PC-3 (cell line): ENCODE results near the gene HDAC4. TPM values are rescaled to one million over a fixed set of nuclear protein-coding genes. Genes with fewer than 3 reads are reported as not detected.

Experiments
- ATAC-seq: fragments of 200-7000 bp; cut with Tn5 transposase; 2 replicates; pipeline ENCODE4 v1.9.1; 2020; ENCODE audit warnings: mild to moderate bottlenecking, moderate library complexity
- BruUV-seq: library from RNA; stranded (reverse); fragments of 400-500 nt; replicated peaks from 2 replicates; lab custom pipeline; 2021; lab: Mats Ljungman, UMichigan
- CTCF ChIA-PET: fragments of 300-600 bp; sonication (Branson Sonifier 250); formaldehyde crosslinking; loops from one replicate; lab custom pipeline; 2022; ENCODE audit warnings: antibody characterized with exemption; lab: Charles Lee
- POLR2A ChIA-PET: fragments of 300-600 bp; sonication (Branson Sonifier 250); formaldehyde crosslinking; loops from one replicate; lab custom pipeline; 2022; ENCODE audit warnings: antibody characterized with exemption; ENCODE audit not compliant: unreplicated experiment; lab: Charles Lee
- DNase-seq: peaks from one replicate; pipeline ENCODE4 v3.0.0-alpha.2; 2015
- H2AFZ ChIP-seq: fragments of 300-600 bp; sonication (generic); 2 replicates; pipeline ENCODE4 v1.6.0; 2016; ENCODE audit warnings: antibody characterized with exemption, low read length
- H3F3A ChIP-seq: fragments of 300-600 bp; sonication (generic); one replicate; pipeline ENCODE4 v1.6.0; 2017; ENCODE audit warnings: antibody characterized with exemption, low read length, control low read depth, mild to moderate bottlenecking; ENCODE audit not compliant: unreplicated experiment
- H3K27ac ChIP-seq: fragments of 300-600 bp; sonication (generic); 2 replicates; pipeline ENCODE4 v1.5.1; 2016; ENCODE audit warnings: mild to moderate bottlenecking, low read length
- H3K27me3 ChIP-seq: fragments of 300-600 bp; sonication (generic); 2 replicates; pipeline ENCODE4 v1.6.1; 2016; ENCODE audit warnings: low read length, mixed read lengths
- H3K36me3 ChIP-seq: fragments of 300-600 bp; sonication (generic); 2 replicates; pipeline ENCODE4 v1.6.1; 2016; ENCODE audit warnings: low read depth, mixed run types, low read length, mixed read lengths
- H3K4me1 ChIP-seq: fragments of 300-600 bp; sonication (generic); 2 replicates; pipeline ENCODE4 v1.5.1; 2016; ENCODE audit warnings: low read length; ENCODE audit not compliant: insufficient read depth
- H3K4me2 ChIP-seq: fragments of 300-600 bp; sonication (generic); 2 replicates; pipeline ENCODE4 v1.6.0; 2016; ENCODE audit warnings: low read length
- H3K4me3 ChIP-seq: fragments of 300-600 bp; sonication (generic); 2 replicates; pipeline ENCODE4 v1.5.1; 2016; ENCODE audit warnings: mild to moderate bottlenecking, low read length, mixed read lengths
- H3K79me2 ChIP-seq: fragments of 300-600 bp; sonication (generic); 2 replicates; pipeline ENCODE4 v1.6.1; 2017; ENCODE audit warnings: low read length, mixed read lengths
- H3K9ac ChIP-seq: fragments of 300-600 bp; sonication (generic); 2 replicates; pipeline ENCODE4 v1.6.0; 2016; ENCODE audit warnings: mild to moderate bottlenecking, low read length
- H3K9me2 ChIP-seq: fragments of 300-600 bp; sonication (generic); replicated peaks from 2 replicates; pipeline ENCODE4 v1.6.1; 2016; ENCODE audit warnings: mixed run types, low read length, mixed read lengths
- H3K9me3 ChIP-seq: fragments of 300-600 bp; sonication (generic); 2 replicates; pipeline ENCODE4 v1.6.1; 2016; ENCODE audit warnings: low read length, mixed read lengths
- H4K20me1 ChIP-seq: fragments of 300-600 bp; sonication (generic); 2 replicates; pipeline ENCODE4 v1.6.1; 2016; ENCODE audit warnings: low read length, mixed read lengths
- EZH2 ChIP-seq: fragments of 300-600 bp; sonication (generic); IDR thresholded peaks from one replicate; pipeline ENCODE4 v1.6.1; 2017; ENCODE audit warnings: antibody characterized with exemption, mild to moderate bottlenecking, low read length; ENCODE audit not compliant: unreplicated experiment
- EZH2phosphoT487 ChIP-seq: fragments of 300-600 bp; sonication (generic); IDR thresholded peaks from 2 replicates; pipeline ENCODE4 v1.6.1; 2018; ENCODE audit warnings: mild to moderate bottlenecking, antibody characterized with exemption, low read length, borderline replicate concordance
- intact Hi-C: fragments of 100-400 bp; cut with micrococcal nuclease; formaldehyde crosslinking; loops from 2 replicates; pipeline ENCODE4 v1.9.0; 2023
- total RNA-seq: library from RNA; depleted of rRNA; stranded (reverse); fragments of >200 nt; gene quantifications from 2 replicates; pipeline ENCODE4 v1.2.3, GENCODE V29; 2014
- TF ChIP-seq, protein P1 (sequence below): fragments of 300-600 bp; sonication (generic); conservative IDR thresholded peaks from 2 replicates; pipeline ENCODE4 v1.5.1; 2017; ENCODE audit warnings: antibody characterized with exemption, low read depth, mild to moderate bottlenecking, low read length

The HDAC4 gene
- total RNA-seq, 1 experiment from 2014 or later: 8.5 TPM

DNA sequence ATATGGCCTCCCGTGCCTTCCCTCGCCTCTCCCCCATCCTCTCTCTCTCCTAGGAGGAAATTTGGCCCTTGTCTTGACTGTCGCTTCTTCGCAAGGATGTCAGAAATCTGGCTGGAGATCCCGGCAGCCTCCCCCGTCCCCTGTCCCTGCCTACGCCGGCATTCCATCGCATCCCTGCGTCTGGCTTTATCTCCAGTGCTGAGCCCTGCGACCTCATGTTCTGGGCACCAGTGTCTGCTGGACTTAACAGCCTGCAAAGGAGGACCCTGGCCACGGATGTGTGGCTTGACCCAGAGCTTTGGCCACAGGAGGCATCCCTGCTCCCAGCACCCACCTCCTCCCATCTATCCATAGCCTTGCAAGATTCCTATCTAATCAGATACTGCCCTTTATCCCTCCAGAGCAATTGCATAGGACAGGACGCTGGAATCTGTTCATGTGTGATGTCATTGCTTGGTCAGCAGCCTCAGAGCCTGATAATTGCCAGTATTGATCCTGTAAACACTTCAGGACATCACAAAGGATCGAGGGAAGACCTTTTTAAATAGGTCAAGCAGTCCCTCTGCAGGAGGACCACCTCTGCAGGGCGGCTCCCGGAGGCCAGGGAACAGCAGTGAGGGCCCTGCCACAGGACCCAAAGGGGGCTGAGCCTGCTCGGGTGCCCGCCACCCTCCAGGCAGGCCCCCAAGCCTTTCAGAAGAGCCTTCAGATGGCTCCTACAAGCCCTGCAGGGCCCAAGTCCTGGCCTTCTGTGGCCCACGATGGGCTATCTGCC, 384.7 kb downstream of the HDAC4 start:
- H2AFZ ChIP-seq: no peak overlapping the region
- no peak for TF ChIP-seq EZH2phosphoT487
- no peak for TF ChIP-seq EZH2
- TF ChIP-seq, protein P1, sequence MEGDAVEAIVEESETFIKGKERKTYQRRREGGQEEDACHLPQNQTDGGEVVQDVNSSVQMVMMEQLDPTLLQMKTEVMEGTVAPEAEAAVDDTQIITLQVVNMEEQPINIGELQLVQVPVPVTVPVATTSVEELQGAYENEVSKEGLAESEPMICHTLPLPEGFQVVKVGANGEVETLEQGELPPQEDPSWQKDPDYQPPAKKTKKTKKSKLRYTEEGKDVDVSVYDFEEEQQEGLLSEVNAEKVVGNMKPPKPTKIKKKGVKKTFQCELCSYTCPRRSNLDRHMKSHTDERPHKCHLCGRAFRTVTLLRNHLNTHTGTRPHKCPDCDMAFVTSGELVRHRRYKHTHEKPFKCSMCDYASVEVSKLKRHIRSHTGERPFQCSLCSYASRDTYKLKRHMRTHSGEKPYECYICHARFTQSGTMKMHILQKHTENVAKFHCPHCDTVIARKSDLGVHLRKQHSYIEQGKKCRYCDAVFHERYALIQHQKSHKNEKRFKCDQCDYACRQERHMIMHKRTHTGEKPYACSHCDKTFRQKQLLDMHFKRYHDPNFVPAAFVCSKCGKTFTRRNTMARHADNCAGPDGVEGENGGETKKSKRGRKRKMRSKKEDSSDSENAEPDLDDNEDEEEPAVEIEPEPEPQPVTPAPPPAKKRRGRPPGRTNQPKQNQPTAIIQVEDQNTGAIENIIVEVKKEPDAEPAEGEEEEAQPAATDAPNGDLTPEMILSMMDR: no peak
- no peak overlapping the region for H3K4me3 ChIP-seq
- H3K4me2 ChIP-seq: no peak overlapping the region
- no peaks in the 10 kb centered on the region for H3K27me3 ChIP-seq
- H3K9me3 ChIP-seq: no peaks in the 10 kb centered on the region
- H3K4me1 ChIP-seq: peaks cover 5% of the 10 kb centered on the region; the same call in 1 of the 2 replicates
- no peaks in the 10 kb centered on the region for H4K20me1 ChIP-seq
- H3K9me2 ChIP-seq: no peaks in the 10 kb centered on the region
- H3K9ac ChIP-seq: no peak overlapping the region
- POLR2A ChIA-PET: no interaction called here
- H3K79me2 ChIP-seq: no peaks in the 10 kb centered on the region
- no peaks in the 10 kb centered on the region for H3F3A ChIP-seq
- BruUV-seq: no TSS peak
- H3K36me3 ChIP-seq: no peaks in the 10 kb centered on the region
- ATAC-seq (no peak), DNase-seq (no peak)
- intact Hi-C loops: no loop called here
- CTCF ChIA-PET: no interaction called here
- no peak overlapping the region for H3K27ac ChIP-seq

DNA sequence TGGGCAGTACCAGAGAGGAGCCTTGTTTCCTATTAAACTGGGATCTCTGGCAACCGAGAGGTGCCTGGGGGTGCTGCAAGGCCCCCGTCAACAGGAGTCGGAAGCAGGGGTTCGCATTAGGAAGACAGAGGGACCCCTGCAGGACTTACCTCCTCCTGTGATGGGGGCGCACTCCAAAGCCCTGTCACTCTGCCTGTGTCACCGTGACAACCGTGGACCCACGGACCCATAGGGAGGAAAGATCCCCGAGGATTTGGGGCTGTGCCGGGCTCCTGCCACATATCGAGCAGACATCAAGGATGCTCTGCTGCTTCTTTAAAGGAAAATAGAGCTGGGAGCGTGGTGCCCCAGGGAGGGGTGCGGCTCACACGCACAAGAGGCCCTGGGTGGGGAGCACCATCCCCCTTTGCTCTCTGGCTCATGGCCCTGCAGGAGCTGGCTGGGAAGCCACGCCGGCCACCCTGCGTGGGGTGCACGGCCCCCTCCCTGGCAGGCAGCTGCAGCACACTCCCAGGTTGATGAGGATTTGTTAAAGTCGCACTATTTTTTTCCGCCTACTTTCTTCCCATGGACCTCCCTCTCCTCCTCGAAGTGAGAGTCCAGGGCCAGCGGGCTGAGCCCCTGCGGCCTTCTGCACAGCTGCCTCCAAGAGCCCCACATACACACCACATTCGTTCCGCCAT, 385.5 kb downstream of the HDAC4 start:
- ChIA-PET POLR2A (no interaction called here), CTCF (no interaction called here)
- TF ChIP-seq, protein P1: no peak
- no peak for TF ChIP-seq EZH2phosphoT487
- no peak for TF ChIP-seq EZH2
- no peaks in the 10 kb centered on the region for H3K79me2 ChIP-seq
- H3K27me3 ChIP-seq: no peaks in the 10 kb centered on the region
- no peak overlapping the region for H3K4me3 ChIP-seq
- DNase-seq (no peak), ATAC-seq (no peak)
- H3K9me3 ChIP-seq: no peaks in the 10 kb centered on the region
- intact Hi-C loops: no loop called here
- no peak overlapping the region for H3K4me2 ChIP-seq
- H2AFZ ChIP-seq: no peak overlapping the region
- no peaks in the 10 kb centered on the region for H3K9me2 ChIP-seq
- no TSS peak for BruUV-seq
- no peaks in the 10 kb centered on the region for H3F3A ChIP-seq
- no peaks in the 10 kb centered on the region for H3K36me3 ChIP-seq
- H3K27ac ChIP-seq: no peak overlapping the region
- H4K20me1 ChIP-seq: no peaks in the 10 kb centered on the region
- H3K9ac ChIP-seq: no peak overlapping the region
- H3K4me1 ChIP-seq: peaks cover 5% of the 10 kb centered on the region; the same call in 1 of the 2 replicates
